Activated effector memory CD4-positive, alpha-beta T cell treated with anti-CD3 and anti-CD28 coated beads, Interleukin-2, amount 50 U/mL, for 16 hours (primary cell): ENCODE results near the gene SUN1.

Experiments
- DNase-seq: peaks from one replicate; pipeline ENCODE4 v3.0.0-alpha.2; 2020

Gene SUN1

GRCh38 chr7:922334-923107 is 90.2 kb downstream of the SUN1 start:
- DNase-seq = peak; percentile 79

- DNase-seq = peak; percentile 97
These were observed 91.1 kb downstream of the SUN1 start for GRCh38 chr7:923108-924041.

- peak; percentile 53 for DNase-seq
These were observed 91.8 kb downstream of the SUN1 start for GRCh38 chr7:924042-924441.
